Fibroblast of skin of scalp (primary cell): Measurements from ENCODE around the gene STK36.

Source experiments
- DNase-seq: peaks from one replicate; pipeline ENCODE4 v3.0.0-alpha.2; 2013

STK36 gene

GRCh38 chr2:218746960-218747359, 75.1 kb downstream of the STK36 start:
- DNase-seq = no peak

GRCh38 chr2:218748741-218749441, 77.0 kb downstream of the STK36 start:
- DNase-seq = no peak
